Stimulated activated CD4-positive, alpha-beta T cell treated with anti-CD3 and anti-CD28 coated beads, Interleukin-2, amount 100 ng/mL, for 24 hours (primary cell): ENCODE measurements around the gene ACSL3.
"Not testable (repeated sequence)": the region's sequence is repeated elsewhere in the genome, so short reads cannot be mapped to it uniquely, and the experiment has no call there.

ENCODE experiments used
- DNase-seq, 2 donors: peaks; one replicate each; pipeline ENCODE4 v3.0.0-alpha.2; 2020

The ACSL3 gene

GRCh38 chr2:222915092-222915957 lies 54.5 kb downstream of the ACSL3 start:
- no peak for DNase-seq

DNA sequence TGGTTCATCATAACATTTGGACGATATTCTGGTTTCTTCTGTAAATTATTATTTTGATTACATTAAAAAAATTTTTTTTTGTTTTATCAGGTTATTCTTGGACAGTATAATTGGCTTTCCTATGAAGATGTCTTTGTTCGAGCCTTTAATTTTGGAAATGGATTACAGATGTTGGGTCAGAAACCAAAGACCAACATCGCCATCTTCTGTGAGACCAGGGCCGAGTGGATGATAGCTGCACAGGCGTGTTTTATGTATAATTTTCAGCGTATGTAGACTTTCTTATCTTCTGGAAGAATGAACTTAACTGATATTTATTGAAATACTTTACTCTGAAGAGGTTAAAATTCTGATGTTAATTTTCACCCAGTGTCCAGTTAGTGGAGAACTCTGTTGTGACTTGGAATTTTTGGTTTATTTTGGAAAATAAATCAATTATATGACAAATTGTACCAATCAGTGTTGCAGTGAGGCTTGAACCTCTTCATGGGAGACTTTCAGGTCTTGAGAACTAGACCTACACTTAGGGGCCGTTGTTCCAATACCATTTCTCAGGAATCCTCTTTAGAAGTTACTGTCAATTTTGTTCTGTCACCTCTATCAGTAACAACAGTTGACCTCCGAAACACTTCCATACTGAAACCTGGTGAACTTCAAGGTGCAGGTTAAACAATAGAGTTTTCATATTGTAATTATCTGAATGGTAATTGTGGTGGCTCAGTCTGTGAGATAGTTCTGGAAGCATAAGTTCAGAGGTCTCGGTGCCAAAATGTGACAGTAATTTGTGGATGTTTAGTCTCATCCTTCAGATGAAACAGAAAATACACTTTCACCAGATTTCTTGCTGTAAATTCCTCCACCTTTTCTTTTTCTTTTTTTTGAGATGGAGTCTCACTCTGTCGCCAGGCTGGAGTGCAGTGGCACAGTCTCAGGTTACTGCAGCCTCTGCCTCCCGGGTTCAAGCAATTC lies 55.7 kb downstream of the ACSL3 start:
- DNase-seq: no peak

GRCh38 chr2:222917212-222917611 lies 56.4 kb downstream of the ACSL3 start:
- not testable (repeated sequence) for DNase-seq

DNA sequence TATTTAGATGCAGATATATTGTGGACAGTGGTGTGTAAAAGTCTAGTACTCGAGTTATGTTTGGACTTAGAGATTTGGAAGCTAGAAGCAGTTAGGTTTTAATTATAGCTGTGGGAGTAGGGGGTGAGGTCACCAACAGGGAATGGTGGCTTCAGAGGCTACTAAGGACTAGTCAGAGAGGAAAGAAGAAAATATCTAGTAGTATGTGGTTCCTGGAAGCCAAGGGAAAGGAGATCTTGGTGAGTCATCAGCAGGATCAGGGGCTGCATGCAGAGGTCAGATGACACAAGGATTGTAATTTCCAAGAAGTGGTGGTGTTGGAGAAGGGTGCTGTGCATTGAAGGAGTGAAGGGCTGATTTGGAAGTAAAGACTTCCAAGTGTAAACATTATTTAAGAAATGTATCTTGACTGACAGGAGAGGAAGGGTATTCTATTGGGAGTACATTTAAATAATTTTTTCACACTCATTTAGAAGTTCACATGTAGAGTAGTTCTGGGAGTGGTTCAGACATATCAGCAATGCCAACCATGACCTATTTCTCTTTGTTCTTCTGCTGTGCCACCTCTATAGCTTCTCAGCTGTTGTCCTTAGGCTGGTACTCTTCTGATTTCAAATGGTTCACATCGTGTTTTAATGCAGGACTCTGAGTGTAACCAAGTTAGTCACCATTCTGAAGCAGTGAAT lies 59.1 kb downstream of the ACSL3 start:
- no peak for DNase-seq

- DNase-seq: no peak
Measured at GRCh38 chr2:222920657-222921186, 59.9 kb downstream of the ACSL3 start.

- no peak for DNase-seq
Measured at GRCh38 chr2:222922019-222922800, 61.4 kb downstream of the ACSL3 start.

DNA sequence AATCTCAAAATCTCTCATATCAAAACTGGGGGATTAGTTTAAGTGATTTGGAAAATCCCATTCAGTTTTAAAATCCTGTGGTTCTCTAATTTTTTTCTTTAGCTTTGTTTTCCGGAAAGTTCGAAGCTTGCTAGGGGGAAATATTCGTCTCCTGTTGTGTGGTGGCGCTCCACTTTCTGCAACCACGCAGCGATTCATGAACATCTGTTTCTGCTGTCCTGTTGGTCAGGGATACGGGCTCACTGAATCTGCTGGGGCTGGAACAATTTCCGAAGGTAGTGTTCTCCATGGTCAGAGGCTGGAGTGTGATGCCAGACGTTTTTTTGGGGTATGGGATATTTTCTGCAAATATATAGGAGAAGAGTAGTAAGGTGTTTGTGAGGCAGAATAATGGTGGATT lies 66.1 kb downstream of the ACSL3 start:
- no peak for DNase-seq

DNA sequence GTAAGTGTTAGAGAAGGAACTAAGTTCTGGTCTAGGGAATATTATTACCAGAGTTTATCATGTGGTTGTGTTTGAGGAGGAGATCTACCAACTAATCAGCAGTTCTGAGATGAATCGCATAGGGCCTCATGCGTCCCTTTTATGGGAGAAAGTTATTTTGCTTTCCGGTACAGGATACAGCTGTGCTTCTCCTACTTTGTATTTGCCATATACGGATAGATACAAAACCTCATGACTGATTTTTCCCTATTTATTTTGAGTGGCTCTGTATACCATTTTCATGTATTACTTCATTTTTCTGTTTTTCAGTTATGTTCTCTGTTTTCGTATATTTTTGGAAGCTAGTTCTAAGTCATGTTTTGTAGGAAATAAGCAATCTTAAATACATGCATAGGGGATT lies 66.8 kb downstream of the ACSL3 start:
- DNase-seq: no peak

DNA sequence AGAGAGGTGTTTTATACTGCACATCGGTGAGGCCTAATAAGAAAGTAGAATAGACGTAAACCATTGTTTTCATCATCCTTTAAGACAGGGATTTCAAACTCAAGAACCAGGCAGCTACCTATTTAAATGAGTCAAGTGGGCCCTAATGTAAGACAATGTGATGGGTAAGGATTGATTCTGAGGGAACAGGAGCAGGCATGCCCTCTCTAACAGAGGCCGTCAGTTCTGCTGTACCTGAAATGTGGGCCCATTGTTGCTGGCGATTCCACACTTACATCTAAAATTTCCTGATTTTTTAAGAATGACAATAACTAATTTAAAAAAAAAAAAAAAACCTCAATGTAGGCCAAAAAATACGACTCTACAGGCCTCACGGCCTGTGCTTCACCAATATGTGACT lies 67.5 kb downstream of the ACSL3 start:
- no peak for DNase-seq

GRCh38 chr2:222930862-222931261 lies 70.0 kb downstream of the ACSL3 start:
- DNase-seq: no peak

- no peak for DNase-seq
Measured at GRCh38 chr2:222931659-222932058, 70.8 kb downstream of the ACSL3 start.

DNA sequence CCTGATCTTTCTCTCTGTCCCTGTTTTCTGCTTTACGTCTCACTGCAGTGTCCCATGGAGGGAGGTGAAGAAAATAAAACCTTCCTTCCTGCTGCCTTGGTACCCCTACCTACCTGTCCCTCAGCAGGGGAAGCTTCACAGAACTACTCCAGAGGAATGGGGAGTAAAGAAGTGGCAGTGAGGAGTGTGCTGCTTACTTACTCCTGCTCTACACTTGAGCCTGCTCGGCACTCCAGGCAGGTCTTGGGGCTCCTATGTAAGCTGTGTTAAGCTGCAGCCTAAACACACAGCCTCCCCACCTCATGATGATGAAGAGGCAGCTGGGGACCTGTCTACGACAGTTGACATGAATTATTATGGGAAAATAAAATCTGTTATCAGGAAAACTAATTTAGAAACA lies 72.6 kb downstream of the ACSL3 start:
- DNase-seq: no peak

DNA sequence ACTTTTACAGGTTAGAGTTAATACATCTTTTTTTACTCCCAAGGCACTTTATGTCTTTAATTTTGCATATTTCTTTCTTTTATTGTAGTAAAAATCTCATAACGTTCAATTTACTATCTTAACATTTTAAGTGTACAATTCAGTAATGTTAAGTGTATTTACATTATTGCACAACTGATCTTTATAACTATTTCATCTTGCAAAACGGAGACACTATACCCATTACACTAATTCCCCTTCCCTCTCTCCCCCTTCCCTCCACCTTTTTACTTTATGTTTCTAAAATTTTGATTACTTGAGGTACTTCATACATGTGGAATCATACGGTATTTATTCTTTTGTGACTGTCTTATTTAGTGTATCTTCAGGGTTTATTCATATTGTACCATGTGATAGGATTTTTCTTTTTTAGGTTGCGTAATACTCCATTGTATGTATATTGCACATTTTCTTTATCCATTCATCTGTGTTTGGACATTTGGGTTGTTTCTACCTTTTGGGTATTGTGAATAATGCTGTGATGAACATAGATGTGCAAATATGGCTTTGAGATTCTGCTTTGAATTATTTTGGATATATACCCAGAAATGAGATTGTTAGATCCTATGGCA lies 75.0 kb downstream of the ACSL3 start:
- DNase-seq: no peak

- no peak for DNase-seq
Measured at GRCh38 chr2:222936705-222937104, 75.9 kb downstream of the ACSL3 start.

- no peak for DNase-seq
Measured at GRCh38 chr2:222938327-222938726, 77.5 kb downstream of the ACSL3 start.

- DNase-seq: peak; percentile 57 to 69
Measured at GRCh38 chr2:222939208-222939856, 78.5 kb downstream of the ACSL3 start.

DNA sequence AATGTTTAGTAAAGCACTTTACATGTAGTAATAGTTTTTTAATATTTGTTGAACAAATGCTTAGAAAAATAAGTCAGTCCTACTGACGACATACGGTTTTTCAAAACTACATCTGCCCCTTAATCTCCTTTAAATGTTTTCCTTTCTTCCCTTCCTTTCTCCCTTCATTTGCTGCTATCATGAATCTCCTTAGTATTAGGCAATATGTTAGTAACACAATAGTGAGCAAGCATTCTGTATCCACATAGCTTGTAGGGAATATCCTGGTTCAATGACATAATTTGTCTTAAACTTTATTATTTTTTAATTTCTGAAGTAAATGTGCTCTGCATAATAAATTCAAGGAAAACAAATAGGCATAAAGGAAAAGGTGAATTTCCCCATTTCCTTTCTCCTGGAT lies 79.1 kb downstream of the ACSL3 start:
- no peak for DNase-seq

- no peak for DNase-seq
Measured at GRCh38 chr2:222941510-222942032, 80.7 kb downstream of the ACSL3 start.

GRCh38 chr2:222942561-222942960 lies 81.7 kb downstream of the ACSL3 start:
- no peak for DNase-seq

DNA sequence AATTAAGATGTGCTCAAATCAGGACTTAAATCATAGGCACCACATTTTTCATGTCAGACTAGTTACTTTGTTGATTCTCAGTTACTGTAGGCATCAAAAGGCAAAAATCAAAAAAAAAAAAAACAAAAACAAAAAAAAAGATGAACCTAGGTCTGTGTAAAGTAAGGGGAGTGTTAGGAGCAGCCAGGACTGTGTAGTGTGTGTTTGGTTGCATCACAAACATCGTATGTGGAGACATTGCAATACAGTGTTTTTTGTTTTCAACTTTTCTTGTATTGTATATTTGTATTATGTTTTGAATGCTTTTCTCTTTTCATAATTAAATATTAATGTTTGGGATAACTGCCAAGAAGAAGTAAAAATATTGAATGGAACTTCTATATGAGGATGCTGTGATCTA lies 82.1 kb downstream of the ACSL3 start:
- DNase-seq: no peak

DNA sequence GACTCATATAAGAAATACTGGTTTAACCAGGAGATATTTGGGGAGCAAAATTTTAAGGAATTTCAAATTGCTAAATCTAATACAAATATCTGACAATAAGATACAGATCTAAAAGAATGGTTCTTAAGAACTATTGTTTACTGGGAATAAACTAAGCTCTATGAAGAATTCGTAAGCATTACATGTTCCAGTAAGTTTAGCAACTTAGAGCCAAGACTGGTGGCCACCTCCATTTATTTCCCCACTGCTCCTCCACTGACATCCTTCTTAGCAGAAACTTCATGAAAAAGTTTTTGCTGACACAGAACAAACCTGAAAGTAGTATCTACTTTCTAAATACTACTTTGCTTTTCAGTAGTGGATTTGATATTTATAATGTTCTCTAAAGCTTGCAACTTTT lies 83.0 kb downstream of the ACSL3 start:
- no peak for DNase-seq
